NCI-H2029 (cell line): Measurements from ENCODE around the gene CST9.
"Not testable (repeated sequence)": the region's sequence is repeated elsewhere in the genome, so short reads cannot be mapped to it uniquely, and the experiment has no call there.

Experiments used
- DNase-seq: peaks from one replicate; lab custom pipeline; 2025; lab: John Stamatoyannopoulos, UW

CST9 gene

DNA sequence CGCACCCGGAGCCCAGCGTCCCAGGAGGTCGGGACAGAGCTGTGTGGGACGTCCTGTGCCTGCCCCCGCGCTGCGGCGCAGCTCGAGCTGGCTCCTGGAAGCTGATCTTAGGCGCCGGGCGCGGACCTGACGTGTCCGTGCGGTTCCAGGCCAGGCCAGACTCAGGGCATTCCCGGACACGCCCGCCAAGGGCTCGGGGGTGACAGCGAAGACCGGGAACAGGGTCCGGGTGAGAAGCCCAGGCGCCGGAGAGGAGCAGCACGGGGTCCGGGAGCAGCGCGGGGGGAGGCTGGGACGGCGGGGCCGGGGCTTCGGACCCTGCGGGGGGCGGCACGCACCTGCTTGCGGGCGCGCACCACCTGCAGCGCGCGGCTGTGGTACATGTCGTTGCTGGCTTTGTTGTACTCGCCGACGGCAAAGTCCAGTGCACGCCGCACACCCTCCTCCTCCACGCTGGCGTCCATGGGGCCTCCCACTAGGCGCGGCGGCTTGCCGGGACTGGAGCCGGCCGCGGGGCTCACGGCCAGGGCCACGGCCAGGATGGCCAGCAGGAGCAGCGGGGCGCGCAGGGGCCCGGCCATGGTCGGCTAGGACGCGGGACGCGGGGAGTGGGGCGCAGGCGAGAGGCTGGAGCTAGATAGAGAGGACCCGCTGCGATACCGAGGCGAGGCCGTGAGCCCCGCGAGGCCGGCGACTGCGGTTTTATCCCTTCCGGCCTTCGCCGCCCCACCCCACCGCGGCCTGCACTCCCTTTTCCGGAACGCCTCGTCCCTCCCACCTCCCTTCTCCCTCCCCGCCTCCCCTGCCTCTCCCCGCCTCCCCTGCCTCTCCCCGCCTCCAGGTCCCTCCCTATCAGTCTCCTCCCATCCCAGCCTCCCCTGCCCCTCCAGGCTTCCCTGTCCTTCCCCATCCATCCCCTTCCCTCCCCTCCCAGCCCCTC is 31.8 kb upstream of the CST9 start, which contains the start of gene CST3:
Gene CST3 (minus strand): TSS at position 674 of the 940 bp plus-strand sequence. CDS start 93 bp downstream, at position 581.
- peak; percentile 83 for DNase-seq

DNA sequence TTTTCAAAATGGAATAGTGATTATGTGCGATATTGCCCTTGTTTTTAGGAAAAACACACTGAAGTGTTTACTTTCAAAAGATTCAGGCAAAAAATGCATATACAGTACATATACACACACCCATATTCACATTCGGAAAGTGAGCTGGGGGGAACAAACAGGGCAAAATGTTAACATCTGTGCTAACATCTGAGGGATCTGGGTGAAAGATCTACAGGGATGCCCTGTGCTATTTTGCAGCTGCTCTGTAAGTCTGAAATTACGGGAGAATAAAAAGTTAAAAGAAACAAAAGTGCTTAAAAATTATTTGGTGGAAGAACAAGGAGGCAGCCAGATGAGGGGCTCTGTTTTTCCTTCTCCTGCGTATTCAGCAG is 31.2 kb upstream of the CST9 start:
- no peak for DNase-seq

DNA sequence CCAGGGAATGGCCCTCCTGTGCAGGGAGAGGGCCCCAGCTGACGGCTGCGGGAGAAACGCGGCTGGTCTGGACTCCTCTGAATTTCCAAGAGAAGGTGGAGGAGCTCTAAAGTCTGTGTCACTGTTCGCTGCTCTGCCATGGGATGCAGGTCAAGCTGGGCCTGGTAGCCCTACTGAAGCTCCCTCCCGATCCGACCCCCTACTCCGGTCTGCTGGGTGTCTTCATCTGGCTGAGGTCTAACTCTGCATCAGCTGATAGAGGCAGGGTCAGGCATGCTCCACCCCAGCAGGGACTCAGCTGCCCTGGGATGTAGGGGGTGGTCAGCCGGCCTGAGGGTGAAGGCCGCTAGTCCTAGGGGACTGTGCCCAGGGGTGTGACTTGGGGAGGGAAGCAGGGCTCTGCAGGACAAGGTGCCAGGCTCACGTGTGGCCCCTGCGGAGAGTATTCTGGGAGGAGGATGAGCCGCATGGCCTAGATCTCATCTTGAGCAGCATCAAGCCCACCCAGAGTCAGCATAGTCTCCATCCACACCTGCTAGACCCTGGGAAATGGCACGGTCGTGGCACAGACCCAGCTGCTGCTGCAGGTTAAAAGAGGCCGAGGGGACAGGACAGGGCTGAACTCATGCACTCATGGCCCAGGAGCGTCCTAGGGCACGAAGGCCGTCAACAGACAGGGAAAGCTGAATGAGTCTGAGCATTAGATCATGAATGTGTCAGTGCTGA is 30.6 kb upstream of the CST9 start:
- no peak for DNase-seq

DNA sequence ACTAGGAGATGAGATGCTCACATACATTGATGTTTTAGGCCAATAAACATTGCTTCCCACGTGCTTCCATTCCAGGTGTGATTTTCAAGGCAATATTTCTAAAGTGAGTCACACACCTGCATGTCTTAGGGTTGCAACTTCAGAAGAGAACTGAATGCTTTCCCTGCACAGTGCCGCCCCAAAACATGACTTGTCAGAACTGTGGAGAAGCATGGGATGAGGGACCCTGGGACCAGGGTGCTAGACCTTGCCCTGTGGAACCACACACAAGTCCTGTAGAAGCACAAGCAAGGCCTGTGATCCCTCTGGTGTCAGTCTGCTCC is 30.0 kb upstream of the CST9 start:
- DNase-seq, result not testable (repeated sequence)

DNA sequence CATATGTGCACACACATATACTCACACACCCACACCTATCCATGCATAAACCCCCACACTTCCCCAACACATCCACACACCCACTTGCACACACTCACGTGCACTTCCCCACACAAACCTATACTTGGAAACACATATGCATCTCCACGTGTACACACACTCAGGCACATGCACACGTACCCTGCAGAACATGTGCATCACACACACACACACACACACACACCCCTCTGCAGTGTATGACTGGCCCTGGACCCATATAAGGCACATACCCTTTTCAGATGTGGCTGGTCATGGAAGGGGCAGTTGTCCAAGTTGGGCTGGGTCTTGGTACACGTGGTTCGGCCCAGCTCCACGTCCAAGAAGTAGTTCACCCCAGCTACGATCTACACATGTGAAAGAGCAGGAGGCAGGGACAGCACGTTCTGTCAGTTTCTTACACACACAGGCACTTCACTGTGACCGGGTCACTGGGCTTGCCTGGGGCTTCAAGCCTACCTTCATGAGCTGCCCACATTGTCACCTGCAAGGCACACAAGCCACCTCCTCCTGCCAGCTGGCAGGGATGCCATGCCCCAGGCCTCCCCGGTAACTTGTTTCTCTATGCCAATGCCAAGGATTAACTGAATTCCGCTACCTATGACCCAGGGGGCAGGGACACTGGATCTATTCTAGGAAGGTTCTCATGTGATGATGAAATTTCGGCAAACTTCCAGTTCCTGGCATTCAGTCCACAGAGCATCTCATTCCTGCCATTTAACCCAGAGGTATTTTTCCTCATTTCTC is 29.5 kb upstream of the CST9 start:
- no peak for DNase-seq

DNA sequence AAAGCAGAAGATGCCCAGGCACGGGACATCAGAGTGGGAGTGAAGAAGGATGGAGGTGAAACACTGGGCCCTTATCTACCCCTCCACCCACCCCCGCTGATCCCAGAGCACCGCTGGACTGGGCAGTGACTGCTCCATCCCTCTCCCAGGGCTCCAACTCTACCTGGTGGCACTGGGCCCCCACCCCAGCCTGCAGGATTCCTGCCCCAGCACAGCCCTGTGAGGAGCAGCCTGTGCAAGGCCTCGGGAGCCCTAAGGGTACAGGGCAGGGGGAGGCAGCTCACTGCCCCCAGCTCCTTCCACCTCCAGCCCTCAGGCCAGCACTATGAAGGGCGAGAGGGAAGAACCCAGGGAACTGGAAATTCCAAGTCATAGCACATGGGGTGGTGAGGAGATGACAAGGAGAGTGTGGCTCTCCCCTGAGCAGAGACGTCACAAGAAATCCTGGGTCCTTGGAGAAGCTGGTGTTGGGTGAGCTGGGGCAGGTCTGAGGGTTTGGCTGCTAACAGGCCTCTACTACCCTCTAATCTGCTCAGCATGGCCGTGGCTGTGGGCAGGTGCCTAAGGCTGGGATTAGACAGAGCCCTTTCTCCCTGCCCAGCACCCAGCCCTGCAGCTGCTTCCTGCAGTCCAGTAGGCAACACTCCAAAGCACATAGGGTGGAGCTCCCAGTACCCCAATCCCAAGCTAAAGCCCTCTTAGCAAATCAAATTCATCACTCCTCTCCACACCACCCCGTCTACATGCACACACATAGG is 28.5 kb upstream of the CST9 start:
- no peak for DNase-seq

DNA sequence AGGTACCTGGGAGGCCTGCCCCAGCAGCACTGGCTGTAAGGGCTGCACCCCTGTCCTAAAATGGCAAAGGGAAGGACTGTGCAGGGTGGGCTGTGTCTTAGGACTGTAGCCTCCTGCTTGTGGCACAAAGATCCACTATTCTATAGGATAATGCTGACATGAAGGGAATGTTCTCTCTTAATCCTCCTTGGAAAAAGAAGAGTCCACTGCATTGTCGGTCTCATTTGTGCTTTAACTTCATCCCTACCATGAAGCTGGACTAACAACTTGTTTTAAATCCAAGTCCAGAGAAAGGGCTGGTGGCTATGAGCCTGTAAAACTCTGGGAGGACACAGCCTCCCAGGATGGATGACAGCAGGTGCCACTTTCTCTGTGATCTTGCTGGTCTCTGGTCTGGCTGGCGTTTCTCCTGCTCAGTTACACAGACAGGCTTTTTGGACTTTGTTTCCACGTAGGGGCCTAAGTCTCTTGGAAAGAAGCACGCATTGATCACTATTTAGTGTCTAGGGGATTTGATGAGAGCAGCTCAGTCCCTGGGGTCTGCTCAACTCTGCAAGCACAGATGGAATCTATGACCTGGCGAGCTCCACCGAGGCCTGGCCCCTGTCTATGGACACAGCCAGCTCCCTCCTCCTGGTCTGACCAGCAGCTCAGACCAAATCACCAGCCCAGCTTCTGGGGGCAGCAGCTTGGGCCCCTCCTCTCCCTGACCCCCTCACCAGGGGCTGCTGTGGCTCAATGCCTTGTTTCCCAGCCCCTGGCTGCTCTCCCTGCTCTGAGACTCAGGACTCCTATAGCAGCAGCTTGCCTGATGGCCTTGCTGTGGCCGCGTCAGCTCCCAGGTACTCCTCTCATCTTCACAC is 27.2 kb upstream of the CST9 start:
- DNase-seq, result no peak

DNA sequence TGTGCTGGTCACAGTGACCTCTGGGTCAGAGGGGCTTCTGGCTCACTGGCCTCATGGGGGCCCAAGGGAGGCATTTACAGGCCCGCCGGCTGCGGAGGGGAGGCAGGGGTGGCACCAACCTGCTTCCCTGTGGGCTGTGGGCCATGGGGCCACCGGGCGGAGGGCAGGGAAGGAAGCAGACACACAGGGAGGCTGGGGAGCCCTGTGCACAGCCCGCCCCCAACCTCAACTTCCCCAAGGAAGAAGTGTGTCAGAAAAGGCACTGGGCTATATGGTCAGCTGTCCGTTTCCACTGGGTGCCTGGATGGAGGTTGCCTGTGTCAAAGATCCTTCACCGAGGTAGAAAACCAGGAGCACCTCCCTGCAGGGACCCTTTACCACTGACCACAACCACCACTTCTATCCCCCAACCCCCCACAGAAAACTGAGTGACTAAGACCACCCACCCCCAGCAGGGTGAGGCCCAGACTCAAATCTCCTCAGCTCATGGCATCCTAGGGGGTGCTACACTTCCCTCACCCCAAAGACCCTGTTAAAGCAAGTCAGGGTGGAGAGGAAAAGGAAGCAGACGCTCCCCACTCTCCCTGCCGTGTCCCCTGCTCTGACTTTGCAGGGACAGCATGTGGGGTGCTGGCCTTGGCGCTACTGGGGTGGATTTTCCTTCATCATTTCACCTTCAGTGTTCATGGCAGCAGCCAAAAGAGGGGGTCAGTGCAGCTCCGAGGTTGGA is 26.4 kb upstream of the CST9 start:
- DNase-seq, result no peak

DNA sequence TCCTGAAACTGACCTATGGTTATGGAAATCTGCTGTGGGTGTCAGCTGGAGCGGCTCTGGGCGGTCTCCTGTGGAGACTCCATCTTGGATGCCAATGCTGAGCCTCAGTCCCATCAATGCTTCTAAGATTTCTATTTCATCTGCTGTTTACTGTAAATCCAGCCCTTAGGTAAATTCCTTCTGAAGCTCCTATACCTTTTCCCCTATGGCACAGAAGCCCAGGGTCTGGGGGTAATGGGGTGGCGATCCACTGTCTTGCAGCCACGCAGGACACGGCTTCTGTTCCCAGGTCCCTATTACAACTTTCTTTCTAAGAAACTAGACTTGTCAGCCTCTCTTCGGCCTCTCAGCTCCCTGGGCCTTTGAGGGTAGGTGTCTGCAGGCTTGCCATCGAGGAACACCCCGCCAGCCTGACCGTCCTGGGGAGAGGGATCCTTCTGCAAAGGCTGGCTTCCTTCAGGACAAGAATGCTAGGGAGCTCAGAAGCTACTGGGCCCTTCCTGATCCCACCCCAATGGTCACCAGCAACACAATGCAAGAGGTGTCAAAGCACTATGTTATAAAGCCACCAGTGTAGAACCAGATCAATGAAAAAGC is 25.6 kb upstream of the CST9 start:
- no peak for DNase-seq

DNA sequence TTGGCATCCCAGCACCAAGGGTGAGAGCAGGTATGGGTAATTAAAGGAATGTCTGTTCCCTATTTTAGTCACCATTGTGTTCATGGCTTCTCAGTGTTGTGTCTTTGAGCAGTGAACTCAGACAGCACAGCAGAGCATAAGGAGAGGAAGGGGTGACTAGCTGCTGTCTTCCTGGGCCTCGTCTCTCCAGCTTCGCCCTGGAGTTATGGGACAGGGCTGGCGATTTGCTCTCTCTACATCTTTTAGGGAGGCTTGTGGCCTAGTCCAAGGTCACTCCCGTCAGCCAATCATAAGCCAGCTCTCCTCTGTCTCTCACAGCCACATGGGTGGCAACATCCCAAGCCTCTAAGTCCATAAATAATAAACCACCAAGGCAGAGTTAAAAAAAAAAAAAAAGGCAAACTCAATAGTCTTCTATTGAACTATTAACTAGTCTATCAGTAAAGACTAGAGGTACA is 24.7 kb upstream of the CST9 start:
- no peak for DNase-seq

DNA sequence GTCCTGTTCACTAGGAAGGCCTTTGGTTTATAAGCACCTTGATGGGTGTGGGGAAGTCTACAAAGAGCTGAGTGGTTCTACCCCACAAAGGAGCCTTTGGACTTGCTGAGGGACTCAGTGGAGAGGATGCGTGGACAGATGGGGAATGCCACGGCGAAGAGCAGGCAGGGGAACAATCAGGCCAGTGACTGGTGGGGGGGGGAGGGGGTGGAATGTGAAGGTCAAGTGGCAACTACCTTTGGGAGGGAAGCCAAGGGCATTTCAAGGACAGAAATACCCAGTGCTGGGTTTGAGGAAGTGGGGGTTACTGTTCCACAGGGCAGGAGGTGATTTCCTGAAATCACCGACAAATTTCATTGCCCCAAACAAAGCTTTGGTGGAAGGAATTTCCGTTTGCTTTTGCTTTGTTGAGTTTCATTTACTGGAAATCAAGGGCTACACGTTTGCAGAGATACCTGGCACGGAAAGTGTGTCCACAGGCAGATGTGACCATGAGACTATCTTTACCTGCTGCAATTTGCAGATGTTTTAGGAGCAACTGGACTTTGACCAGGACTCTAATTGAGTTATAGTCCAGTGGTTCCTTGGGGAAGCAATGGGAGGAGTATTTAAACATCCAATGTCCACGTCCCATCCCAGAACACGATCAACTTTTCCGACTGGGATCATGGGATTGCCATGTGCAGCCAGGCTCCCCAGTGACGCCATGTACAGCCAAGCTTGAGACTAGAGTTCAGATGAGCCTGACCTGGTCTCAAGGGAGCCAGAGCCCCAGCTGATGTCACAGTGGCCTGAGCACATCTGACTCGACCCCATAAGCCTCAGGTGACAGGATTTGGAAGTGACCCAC is 24.1 kb upstream of the CST9 start:
- DNase-seq, result no peak

DNA sequence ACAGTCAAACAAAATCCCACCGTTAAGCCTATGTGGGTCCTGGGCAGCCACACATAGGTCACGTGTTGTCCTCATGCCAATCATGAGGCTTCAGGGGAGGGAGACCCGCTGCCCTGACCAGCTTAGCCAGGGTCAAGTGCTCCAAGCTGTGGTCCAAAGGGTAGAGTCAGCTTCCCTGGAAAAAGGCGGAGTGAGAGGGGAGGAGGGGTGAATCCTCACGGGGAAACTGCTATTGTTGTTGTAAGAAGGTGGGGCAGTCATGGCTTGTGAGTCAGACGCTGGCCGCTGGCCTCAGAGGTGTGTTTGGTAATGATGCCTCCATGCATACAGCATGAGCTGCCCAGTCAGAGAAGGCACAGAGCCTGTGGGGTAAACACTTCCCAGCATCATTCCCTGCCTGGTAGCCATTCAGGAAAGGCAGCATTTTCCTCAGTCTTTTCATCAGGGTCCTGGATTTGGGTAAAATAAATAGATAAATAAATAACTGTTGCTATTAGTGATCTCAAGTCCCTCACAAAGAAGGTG is 23.4 kb upstream of the CST9 start:
- DNase-seq, result no peak

DNA sequence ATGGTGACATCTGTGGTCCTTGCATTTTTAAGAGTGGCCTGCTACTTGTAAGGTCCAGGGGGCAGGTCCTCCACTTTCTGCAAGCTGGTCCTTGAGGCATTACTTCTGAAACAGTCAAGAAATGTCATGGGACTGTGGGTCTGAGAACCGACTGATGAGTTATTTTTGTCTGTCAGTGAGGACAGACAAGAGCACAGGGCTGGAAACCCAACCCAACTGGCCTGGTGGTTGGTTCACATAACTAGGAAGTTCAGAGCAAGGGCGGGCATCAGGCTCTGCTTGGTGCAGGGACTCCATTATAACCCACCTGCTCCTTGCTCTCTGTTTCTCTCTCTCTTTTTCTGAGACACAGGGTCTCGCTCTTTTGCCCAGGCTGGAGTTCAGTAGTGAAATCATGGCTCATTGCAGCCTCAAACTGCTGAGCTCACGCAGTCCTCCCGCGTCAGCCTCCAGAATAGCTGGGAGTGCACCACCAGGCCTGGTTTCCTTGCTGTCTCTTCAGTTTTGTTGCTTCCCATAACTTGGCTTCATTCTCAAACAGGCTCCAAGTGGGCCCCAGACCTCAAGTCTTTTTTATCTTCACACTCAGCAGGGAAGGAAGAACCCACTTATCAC is 22.8 kb upstream of the CST9 start:
- DNase-seq, result no peak

DNA sequence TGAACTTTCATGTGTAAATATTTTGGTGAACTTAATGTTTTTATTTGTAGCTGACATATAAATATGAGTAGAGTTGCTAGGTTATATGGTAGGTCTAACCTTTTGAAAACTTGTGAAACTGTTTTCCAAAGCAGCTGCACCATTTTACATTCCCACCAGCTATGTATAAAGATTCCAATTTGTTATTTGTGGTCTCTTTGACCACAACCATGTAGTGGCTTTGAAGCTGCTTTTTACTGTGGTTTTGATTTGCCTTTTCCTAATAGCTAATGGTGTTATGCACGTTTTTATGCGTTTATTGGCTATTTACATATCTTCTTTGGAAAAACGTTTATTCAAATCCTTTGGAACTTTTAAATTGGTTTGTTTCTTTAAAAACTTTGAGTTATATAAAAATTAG is 21.8 kb upstream of the CST9 start:
- no peak for DNase-seq

DNA sequence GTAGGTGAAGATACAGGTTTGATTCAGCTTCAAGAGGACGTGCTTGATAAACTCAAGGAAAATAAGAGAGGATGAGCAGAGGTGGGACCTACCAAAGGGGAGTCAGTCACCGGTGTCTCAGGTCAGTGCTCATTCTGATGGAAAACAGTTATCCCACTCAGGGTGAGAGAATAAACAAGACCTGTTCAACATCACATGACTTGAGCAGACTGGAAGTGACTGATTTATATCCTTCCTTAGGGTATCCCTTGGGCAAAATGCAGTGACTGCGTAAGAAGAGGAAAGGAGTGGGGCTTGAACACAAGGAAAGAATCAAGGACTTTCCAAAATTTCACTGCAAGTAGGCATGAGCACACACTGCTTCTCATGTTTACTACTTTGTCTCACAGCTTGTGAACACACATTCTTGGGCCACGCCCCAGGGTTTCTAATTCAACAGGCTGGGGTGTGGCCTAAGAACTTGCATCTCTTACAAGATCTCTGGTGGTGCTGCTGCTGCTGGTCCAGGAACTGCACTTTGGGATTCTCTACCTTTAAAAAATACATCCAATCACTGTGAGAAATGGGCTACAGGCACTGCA is 20.4 kb upstream of the CST9 start:
- no peak for DNase-seq

DNA sequence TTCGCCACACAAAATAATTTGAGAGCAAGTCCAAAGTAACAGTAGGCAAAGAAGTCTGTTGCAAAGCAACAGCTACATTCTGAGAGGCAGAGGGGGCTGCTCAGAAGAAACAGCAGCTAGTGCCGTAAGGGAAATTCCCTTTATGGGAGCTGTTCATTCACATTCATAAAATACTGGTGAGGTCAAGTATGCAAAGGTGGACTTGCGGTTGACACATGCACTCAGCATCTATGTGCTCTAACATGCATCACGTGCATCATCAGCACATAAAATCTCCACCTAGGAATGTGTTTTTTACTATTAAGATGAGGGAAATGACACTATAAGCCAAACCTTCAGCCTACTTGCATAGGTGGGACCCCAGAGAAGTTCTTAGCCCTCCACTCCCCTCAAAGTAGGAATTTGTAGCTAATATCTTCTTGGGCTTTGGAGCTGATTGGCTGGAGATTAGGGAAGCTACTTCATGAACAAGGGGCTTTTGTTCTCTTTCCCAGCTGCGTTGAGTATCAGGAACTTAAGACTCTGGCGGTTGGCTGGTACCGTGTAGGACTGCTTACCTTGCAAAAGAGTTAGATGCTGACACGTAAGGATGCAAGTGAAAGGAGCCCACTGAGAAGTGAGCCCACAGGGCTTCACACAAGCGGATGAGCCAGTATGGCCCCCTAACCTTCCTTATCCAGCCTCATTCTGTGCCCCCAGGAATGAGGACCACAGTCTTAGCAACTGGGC is 19.7 kb upstream of the CST9 start:
- no peak for DNase-seq

DNA sequence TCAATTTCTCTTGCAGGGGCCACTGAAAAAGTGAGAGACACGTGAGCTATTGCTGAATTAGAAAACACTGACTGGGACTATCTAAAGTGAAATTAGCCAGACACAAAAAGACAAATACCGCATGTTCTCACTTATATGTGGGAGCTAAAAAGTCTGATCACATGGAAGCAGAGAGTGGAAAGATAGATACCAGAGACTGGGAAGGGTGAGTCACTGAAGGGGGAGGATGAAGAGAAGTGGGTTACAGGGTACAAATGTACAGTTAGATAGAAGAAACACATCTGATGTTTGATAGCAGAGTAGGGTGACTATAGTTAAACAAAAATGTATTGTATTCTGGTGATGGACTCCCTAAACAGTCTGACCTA is 18.6 kb upstream of the CST9 start:
- DNase-seq, result no peak
